Stimulated activated CD4-positive, alpha-beta T cell treated with anti-CD3 and anti-CD28 coated beads, Interleukin-1b, Interleukin-23, amount 100 ng/mL, for 4 hours (primary cell): ENCODE results near the gene NPTX2.

ENCODE experiments used
- DNase-seq, 2 donors: peaks; one replicate each; pipeline ENCODE4 v3.0.0-alpha.2; 2020; ENCODE audit warnings: low read depth in 2 of 2

The NPTX2 gene

DNA sequence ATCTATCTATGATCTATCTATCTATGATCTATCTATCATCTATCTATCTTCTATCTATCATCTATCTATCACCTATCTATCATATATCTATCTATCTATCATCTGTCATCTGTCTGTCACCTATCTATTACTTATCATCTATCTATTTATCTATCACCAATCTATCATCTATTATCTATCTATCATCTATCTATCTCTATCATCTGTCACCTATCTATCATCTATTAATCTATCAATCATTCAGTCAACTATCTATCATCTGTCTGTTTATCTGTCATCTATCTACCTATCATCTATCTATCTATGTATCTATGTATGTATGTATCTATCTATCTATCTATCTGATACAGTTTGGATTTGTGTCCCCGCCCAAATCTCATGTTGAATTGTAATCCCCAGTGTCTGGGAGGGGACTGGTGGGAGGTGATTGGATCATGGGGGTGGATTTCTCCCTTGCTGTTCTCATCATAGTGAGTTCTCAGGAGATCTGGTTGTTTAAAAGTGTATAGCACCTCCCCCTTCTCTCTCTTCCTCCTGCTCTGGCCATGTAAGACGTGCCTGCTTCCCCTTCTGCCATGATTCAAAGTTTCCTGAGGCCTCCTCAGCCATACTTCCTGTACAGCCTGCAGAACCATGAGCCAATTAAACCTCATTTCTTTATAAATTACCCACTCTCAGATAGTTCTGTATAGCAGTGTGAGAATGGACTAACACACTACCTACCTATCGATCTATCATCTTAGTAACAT, 37.6 kb downstream of the NPTX2 start:
- DNase-seq, result no peak

DNA sequence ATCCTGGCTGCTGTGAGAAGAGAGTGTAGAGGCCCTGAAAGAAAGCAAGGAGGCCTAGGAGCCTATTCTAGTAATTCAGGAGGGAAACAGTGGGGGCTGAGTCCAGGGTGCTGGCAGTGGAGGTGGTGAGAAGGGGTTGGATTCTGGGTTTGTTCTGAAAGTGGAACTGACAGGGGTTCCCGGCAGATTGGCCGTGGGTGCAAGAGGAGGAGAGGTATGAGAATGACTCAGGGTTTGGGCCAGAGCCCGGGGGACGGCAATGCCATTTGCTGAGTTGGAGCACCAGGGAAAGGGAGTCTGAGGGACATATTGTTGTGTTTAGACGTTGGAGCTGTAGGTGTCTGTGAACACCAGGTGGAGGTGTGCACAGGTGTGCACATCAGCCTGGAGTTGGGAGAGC, 38.5 kb downstream of the NPTX2 start:
- DNase-seq, result no peak

DNA sequence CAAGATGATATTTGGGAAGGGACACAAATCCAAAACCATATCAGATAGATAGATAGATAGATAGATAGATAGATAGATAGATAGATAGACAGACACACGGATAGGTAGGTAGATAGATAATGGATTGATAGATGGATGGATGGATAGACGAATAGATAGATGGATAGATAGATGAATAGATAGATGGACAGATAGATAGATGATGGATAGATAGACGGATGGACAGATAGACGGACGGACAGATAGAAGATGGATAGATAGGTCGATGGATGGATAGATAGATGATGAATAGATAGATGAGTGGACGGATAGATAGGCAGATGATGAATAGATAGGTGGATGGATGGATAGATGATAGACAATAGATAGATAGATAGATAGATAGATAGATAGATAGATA, 39.8 kb downstream of the NPTX2 start:
- DNase-seq, result no peak

DNA sequence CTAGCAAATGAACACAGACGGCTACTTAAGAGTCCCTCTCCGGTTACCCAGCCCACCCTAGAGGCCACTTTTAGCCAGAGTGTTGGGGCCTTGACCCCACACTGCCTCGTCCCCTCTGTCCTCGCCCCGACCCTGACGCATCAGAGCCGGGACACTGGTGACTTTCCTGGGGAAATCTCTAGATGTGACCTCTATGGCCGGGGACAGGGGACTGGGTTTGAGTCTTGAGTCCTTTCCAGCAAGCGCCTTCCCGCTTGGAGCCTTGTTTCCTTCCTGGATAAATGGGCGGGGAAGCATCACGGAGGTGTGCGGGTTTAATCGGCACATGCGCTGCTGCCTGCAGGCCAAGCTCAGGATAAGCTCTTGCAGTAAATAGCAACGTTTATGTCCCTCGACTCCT, 40.7 kb downstream of the NPTX2 start:
- DNase-seq, result no peak

DNA sequence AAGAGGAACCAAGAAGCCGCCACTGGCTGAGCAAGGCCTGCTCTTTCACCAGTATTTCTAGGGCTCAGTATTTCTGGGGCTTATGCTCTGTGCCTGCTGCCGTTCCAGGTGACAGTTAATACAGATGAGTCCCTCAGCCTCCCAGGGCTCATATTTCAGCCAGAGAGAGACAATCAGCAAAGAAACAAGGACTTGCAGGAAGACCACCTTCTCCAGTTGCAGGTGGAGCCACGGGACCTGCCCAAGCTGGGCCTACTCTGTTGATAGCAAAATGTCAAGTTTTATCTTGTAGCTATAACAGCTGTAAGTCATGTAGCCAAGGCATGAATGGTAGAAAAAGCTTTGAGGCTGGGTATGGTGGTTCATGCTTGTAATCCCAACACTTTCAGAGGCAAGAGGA, 42.7 kb downstream of the NPTX2 start:
- DNase-seq, result no peak

DNA sequence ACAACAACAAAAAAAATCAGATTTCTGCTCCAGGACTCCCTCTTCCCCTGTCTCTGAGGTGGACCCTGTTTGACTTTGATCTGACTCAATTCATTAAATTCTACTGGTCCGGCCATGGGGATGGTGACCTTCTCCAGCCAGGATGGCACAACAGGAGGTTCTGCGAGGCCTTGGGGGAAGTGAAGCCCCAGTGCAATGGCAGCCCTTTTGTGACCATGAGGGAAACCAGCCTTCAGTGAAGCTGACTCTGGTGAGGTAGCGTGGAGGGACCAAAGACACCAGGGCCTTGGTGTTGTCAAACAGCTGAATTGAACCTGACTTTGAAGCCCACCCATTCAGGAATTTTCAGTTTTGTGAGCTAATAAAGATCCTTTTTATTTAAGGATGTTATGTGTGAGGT, 44.5 kb downstream of the NPTX2 start:
- DNase-seq, result no peak

DNA sequence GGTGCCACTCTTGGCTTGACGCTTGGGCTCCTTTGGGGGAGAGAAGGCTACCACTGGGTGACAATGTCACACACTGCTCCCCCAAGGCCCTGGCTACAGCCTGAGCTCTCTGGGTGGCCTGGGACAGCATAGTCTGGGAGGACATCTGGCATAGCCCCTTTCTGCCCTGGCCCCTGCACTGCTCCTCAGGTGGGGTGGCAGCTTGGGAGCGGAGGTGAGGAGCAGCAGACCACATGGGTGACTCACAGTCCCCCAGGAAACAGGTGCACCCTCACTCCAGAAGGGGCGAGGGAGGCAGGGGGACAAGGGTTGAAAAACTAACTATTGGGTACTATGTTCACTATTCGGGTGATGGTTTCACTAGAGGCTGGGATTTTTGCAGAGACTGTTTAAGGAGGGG, 45.2 kb downstream of the NPTX2 start:
- no peak for DNase-seq

DNA sequence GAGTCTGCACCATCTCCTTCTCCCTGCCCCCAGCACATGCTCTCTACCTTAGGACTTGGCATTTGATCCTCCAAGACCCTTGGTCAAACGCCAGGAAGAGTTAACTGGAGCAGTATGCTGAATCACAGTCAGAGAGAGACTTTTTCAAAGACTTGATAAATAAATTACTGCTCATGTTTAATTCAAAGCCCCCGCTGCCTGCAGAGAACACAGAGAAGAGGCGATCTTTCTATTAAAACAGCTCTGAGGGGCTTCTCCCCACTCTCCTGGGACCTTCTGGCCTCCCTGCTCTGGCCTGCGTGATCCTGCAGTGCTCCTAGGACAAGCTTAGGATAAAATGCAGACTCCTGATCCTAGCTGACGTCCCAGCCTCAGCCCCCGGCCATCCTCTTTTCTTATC, 47.8 kb downstream of the NPTX2 start:
- DNase-seq, result no peak

DNA sequence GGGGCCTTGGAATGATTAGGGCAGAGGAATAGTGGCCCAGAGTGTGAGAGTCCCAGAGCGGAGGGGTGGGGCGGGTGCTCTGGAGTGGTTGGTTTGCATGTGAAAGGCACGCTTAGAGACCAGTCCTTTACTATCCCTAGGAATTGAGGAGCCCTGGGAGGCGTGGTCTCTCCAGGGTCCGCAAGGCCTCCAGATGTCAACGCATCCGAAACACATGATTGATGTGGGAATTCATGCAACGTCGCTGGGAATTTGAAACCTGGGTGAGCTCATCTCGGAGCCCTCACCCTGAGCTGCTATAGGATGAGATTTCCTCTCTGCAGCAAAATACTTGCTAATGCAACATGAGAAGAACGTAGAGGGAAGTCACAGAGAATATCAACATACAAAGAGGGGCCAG, 51.2 kb downstream of the NPTX2 start:
- no peak for DNase-seq

DNA sequence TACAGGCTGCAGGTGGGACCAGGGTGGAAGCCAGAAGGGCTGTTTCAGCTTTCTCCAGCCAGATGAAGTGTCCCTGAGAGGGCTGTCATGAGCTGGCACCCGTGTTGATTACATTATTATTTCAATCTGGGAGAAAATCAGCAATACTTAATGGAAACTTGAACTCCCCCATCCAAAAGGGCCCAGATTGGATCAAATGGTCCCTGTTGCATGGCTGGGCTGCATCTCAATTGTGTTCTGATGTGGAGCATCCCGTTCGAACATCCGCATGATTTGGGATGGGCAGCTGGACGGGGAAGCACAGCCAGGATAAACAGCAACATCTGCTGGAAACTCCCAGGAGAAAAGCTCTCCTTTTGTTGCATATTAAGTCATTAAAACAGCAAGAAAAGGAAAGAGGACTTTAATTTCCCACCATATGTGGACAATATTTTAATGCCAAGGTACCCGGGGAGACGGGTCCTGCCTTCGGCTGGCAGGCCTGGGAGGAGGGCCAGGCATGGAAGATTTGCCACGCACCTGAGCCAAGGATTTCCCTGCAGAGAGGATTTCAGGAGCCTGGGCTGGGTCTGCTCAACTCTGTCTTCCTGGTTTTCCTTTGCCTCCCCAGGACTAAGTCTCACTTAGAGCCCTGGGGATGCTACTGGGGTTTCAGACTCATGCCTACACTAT, 52.4 kb downstream of the NPTX2 start:
- DNase-seq, result no peak

DNA sequence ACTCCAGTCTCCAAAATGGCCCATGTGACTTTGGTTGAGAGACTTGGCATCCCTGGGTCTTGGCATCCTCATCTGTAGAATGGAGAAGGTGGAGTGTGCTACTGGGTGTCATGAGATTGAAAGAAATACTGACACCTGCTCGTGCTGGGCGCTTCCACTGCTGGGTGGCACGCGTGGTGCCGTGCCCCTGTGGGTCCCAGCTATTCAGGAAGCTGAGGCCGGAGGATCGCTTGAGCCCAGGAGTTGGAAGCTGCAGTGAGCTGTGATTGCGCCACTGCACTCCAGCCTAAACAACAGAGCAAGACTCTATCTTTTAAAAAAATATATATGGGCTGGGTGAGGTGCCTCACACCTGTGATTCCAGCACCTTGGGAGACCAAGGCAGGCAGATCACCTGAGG, 53.1 kb downstream of the NPTX2 start:
- no peak for DNase-seq

DNA sequence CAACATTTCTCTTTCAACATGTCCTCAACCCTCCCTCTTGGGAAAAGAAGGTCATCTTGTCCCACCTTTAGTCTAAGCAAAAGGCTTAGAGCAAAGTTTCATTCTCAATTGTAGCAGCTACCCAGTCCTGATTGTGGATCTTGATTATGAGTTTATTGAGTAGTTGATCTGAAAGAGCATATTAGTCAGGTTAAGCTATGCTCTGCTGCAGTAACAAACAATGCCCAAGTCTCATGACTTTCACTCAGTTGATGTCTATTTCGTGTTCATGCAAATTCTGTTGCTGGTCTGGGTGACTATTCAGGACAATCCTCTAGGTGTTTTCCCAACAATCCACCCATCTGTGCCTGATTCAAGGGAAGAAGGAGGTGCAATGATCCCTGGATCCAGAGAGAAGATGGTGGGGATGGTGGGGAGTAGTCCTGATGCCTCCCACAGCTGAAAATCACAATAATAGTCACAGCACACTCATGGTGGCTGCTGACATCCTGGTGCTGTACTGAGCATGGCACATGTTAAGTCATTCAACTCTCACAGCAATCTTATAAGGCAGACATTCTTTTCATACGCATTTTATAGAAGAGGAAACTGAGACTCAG, 54.7 kb downstream of the NPTX2 start:
- no peak for DNase-seq

DNA sequence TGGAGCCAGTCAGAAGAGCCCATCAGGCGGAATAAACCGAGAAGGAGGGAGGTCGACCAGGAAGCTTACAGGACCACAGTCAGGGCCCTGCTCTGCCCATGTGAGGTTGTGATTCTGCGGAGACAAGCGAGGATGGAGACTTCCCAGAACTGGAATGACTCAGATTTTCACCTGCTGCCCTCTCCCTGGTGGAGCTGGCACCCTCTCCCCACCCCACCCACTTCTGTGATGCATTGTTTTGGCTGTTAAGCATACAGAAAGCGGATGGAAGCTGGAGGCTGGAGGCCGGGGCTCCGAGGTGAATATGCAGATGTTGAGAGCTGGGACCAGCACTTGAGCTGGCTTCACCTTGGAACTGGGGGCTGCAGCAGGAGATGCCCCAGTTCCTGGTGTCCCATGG, 57.4 kb downstream of the NPTX2 start:
- no peak for DNase-seq

DNA sequence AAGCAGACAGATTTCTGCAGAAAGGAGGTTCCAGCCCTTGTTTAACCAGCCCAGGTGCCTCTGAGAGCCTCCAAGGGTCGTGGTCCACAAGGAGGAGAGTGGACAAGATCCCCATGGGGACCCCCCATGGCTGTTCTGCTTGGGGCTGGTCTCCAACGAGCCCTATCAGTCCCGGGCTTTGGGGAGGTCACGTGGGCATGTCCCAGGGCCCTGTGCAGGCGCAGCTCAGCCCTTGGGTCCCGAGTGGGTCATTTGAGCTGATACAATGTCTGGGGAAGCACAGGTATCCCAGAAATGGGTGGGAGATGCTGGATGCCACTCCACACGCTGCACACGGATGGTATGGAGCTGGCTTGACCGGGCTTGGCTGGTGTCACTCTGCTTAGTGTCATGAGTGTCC, 57.8 kb downstream of the NPTX2 start:
- no peak for DNase-seq

DNA sequence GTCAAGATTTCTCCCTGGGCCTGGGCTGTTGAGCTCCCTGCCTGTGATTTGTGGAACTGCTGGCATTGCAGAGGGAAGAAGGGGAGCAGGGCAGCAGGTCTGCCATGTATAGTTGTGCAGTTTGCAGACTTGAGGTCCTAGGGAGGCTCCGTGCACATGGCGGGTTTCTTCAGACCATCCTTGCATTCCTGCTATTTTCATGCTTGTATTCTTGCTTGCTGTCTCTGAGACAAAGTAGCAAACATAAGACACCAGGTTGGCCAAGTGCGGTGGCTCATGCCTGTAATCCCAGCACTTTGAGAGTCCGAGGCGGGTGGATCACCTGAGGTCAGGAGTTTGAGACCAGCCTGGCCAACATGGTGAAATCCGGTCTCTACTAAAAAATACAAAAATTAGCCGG, 61.1 kb downstream of the NPTX2 start:
- no peak for DNase-seq
